Psoas muscle (tissue), 8 donors: Measurements from ENCODE around the gene OR4X1. TPM values are rescaled to one million over a fixed set of nuclear protein-coding genes. Genes with fewer than 3 reads are reported as not detected.

Experiments
- ATAC-seq, 4 donors: fragments of 200-7000 bp; cut with Tn5 transposase; one replicate each; pipeline ENCODE4 v1.9.1; 2020; ENCODE audit warnings: moderate library complexity in 3 of 4, mild to moderate bottlenecking in 2 of 4
- DNase-seq, 2 donors: peaks; one replicate each; pipeline ENCODE4 v3.0.0-alpha.2; 2020
- H3K27ac ChIP-seq: fragments of 200-600 bp; one replicate; pipeline ENCODE4 v1.8.0; 2022
- H3K27me3 ChIP-seq, 3 donors: fragments of 200-600 bp in 1 of 3; one replicate each; pipeline versions ENCODE4 v1.6.1 to v1.8.0; 2013 to 2022; ENCODE audit warnings: low read length in 2 of 3, mild to moderate bottlenecking in 2 of 3, moderate library complexity in 1 of 3; ENCODE audit not compliant: insufficient read depth in 3 of 3
- H3K36me3 ChIP-seq, 2 donors: fragments of 200-600 bp in 1 of 2; one replicate each; pipeline versions ENCODE4 v1.6.1 to v1.8.0; 2013 to 2022; ENCODE audit warnings: low read depth in 1 of 2, mild to moderate bottlenecking in 1 of 2, moderate library complexity in 1 of 2; ENCODE audit not compliant: insufficient read depth in 1 of 2
- H3K4me1 ChIP-seq: fragments of 200-600 bp; one replicate; pipeline ENCODE4 v1.8.0; 2022
- H3K4me3 ChIP-seq: fragments of 200-600 bp; one replicate; pipeline ENCODE4 v1.8.0; 2022; ENCODE audit warnings: mild to moderate bottlenecking
- H3K9me3 ChIP-seq: fragments of 200-600 bp; one replicate; pipeline ENCODE4 v1.8.0; 2022
- WGBS, 3 donors: extraction: QIAGEN DNeasy Blood & Tissue Kit; methylation state at CpG; one replicate each; pipeline versions ENCODE4 v1.1.6 to v1.1.7; 2013; 5-methylcytosine and 5-hydroxymethylcytosine counted together
- intact Hi-C, 2 donors: fragments of 100-400 bp; cut with DNase I; formaldehyde crosslinking; loops; one replicate each; pipeline versions ENCODE4 v1.11.0 to v1.14.2; 2022
- polyA plus RNA-seq, 3 donors: library from polyadenylated mRNA; stranded (reverse); fragments of 200-250 nt; gene quantifications; one replicate each; pipeline ENCODE4 v1.2.3, GENCODE V29; 2013
- total RNA-seq, 4 donors: library from RNA; stranded (reverse); fragmentation: NEBNext Ultra II Directional in 2 of 4; extraction: Animal tissue kit (Norgen Biotek cat#: 25700) in 2 of 4; gene quantifications; one replicate each; pipeline versions ENCODE4 v1.2.1 to v1.2.4, GENCODE V29; 2021 to 2023
- TF ChIP-seq, protein P1 (sequence below): fragments of 200-600 bp; IDR thresholded peaks from one replicate; pipeline ENCODE4 v1.8.0; 2022; ENCODE audit warnings: antibody characterized with exemption
- donor health status: healthy with polysubstance abuse.
- donor health status: DM: no; HTN: no; CAD: no; lungs with moderate emphysema.
- donor health status: Bipolar disorder and iron deficiency.
- donor health status: healthy.
- donor health status: DM: yes; HTN: yes; CAD: no.
- donor health status: DM: no; HTN: no; CAD: no.
- donor health status: DM: no; HTN: no; CAD: no.
- donor health status: DM: yes; HTN: yes; CAD: no.

The OR4X1 gene
- total and polyA plus RNA-seq, 7 donors, result not detected

DNA sequence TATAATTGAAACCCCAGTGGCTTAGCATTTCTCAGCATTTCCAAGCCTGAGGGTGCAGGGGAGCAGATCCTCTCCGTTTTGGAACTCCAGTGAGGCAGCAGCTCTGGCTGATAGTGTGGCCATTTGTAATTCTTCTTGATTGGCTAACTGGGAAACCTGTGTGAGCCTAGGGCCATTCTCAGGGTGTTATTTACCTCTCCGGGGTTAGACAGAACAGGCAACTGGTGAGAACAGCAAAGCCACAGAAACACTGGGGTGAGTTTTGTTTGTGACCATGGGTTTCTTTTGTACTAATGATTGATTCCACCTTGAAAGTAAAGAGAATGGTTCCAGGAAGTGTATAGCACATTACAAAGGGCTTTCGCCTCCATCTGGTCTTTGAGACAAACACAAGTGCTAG is 21.2 kb upstream of the OR4X1 start:
- no peaks in the 10 kb centered on the region for H3K9me3 ChIP-seq
- intact Hi-C loops, result no loop called here
- WGBS, 3 donors, result 58 to 68% (median 62%) methylated on average over 3 of the region's 3 CpGs
- H3K27ac ChIP-seq, result no peak overlapping the region
- ATAC-seq (no peak), DNase-seq (no peak)
- H3K36me3 ChIP-seq, result no peaks in the 10 kb centered on the region
- no peaks in the 10 kb centered on the region for H3K4me1 ChIP-seq
- no peak overlapping the region for H3K4me3 ChIP-seq
- H3K27me3 ChIP-seq, result no peaks in the 10 kb centered on the region
- TF ChIP-seq, protein P1, sequence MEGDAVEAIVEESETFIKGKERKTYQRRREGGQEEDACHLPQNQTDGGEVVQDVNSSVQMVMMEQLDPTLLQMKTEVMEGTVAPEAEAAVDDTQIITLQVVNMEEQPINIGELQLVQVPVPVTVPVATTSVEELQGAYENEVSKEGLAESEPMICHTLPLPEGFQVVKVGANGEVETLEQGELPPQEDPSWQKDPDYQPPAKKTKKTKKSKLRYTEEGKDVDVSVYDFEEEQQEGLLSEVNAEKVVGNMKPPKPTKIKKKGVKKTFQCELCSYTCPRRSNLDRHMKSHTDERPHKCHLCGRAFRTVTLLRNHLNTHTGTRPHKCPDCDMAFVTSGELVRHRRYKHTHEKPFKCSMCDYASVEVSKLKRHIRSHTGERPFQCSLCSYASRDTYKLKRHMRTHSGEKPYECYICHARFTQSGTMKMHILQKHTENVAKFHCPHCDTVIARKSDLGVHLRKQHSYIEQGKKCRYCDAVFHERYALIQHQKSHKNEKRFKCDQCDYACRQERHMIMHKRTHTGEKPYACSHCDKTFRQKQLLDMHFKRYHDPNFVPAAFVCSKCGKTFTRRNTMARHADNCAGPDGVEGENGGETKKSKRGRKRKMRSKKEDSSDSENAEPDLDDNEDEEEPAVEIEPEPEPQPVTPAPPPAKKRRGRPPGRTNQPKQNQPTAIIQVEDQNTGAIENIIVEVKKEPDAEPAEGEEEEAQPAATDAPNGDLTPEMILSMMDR, result no peak

DNA sequence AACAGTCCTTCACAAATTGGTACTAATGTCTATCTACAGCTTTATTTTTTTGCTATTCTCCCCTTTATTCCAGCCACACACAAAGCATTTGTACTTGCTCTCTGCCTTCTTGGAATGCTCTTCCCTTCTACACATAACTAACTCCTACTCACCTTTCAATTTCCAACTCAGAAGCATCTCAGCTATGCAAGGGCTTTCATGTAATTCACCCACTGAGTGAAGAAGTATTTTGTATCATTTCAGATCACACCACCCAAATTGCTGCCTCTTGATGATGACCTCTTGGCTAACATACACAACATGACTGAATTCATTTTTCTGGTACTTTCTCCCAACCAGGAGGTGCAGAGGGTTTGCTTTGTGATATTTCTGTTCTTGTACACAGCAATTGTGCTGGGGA is 18.9 kb upstream of the OR4X1 start, which contains the start of gene OR4X2:
OR4X2 (plus strand) TSS at position 301 of the 400 bp plus-strand sequence; CDS start at position 301, 0 bp downstream.
- H3K36me3 ChIP-seq, result no peaks in the 10 kb centered on the region
- TF ChIP-seq, protein P1, result no peak
- H3K9me3 ChIP-seq, result peaks cover 18% of the 10 kb centered on the region
- DNase-seq (no peak), ATAC-seq (no peak)
- H3K27ac ChIP-seq, result no peak within 1 kb of the TSS
- no peak within 1 kb of the TSS for H3K4me3 ChIP-seq
- H3K27me3 ChIP-seq, result no peaks in the 10 kb centered on the region
- no peaks in the 10 kb centered on the region for H3K4me1 ChIP-seq
- intact Hi-C loops, result no loop called here

DNA sequence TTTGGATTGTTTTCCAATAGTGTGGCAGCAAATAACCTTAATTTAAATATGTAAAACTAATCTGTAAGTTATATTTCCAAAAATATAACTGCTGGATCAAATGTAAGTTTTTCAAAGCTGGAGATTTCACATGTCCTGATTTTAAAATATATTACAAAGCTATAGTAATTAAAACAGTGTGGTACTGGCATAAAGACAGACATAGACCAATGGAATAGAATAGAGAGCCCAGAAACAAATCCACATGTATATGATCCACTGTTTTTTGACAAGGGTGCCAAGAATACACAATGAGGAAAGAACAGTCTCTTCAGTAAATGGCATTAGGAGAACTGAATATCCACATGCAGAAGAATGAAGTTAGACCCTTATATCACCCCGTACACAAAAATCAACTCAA is 14.8 kb upstream of the OR4X1 start:
- peaks cover 29% of the 10 kb centered on the region for H3K9me3 ChIP-seq
- no peak overlapping the region for H3K4me3 ChIP-seq
- no peaks in the 10 kb centered on the region for H3K27me3 ChIP-seq
- intact Hi-C loops, result no loop called here
- DNase-seq, result no peak
- ATAC-seq, result no peak
- WGBS, 3 donors, result 85 to 90% (median 89%) methylated on average over 1 of the region's 1 CpG
- no peaks in the 10 kb centered on the region for H3K36me3 ChIP-seq
- no peaks in the 10 kb centered on the region for H3K4me1 ChIP-seq
- TF ChIP-seq, protein P1, result no peak
- no peak overlapping the region for H3K27ac ChIP-seq

DNA sequence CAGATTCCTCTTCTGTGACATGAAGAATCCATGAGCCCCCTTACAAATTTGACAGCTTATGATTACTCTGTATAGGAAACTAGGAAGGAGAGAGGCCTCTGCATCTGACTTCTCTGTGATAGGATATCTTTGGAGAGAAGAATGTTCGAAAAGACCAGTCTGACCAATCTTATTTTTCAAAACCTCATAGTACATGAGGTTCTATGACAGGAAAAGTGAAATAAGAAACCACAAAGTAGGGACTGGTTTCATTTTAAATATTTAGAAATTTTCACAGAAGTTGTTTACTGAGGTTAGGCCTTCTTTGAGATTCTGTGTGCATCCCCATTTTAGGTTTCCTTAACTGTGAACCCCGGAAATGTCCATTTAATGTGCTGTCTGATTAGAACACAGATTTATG is 2.1 kb upstream of the OR4X1 start:
- Histone ChIP-seq H3K27me3 (peaks cover 0 to 2% (median 0%) of the 10 kb centered on the region in 3 donors), H3K4me3 (no peak overlapping the region), H3K4me1 (no peaks in the 10 kb centered on the region), H3K9me3 (no peaks in the 10 kb centered on the region), H3K27ac (no peak overlapping the region), H3K36me3 (no peaks in the 10 kb centered on the region)
- WGBS, 3 donors, result 74 to 90% (median 76%) methylated on average over 2 of the region's 2 CpGs
- DNase-seq (no peak), ATAC-seq (no peak)
- TF ChIP-seq, protein P1, result no peak
- intact Hi-C loops, result no loop called here

- H3K36me3 ChIP-seq, result no peaks in the 10 kb centered on the region
- H3K9me3 ChIP-seq, result no peaks in the 10 kb centered on the region
- TF ChIP-seq, protein P1, result no peak
- DNase-seq (no peak), ATAC-seq (no peak)
- no peaks in the 10 kb centered on the region for H3K27me3 ChIP-seq
- no peaks in the 10 kb centered on the region for H3K4me1 ChIP-seq
- no peak overlapping the region for H3K4me3 ChIP-seq
- WGBS, 3 donors, result 55 to 65% (median 63%) methylated on average over 3 of the region's 3 CpGs
- no peak overlapping the region for H3K27ac ChIP-seq
- intact Hi-C loops, result no loop called here
Measured at GRCh38 chr11:48270621-48271020, 7.0 kb downstream of the OR4X1 start.
